Neural cell (in vitro differentiated cells): ENCODE results near the gene CLDN18. TPM values are rescaled to one million over a fixed set of nuclear protein-coding genes. Genes with fewer than 3 reads are reported as not detected.

ENCODE experiments used
- H2AFZ ChIP-seq: fragments of 200-600, 300-800 bp; sonication (generic), shearing (Covaris generic); 2 replicates; pipeline ENCODE4 v1.6.0; 2014; ENCODE audit warnings: low read depth, mild to moderate bottlenecking, antibody characterized with exemption, low read length, moderate library complexity
- H3F3A ChIP-seq: fragments of 200-600 bp; shearing (Covaris generic); 2 replicates; pipeline ENCODE4 v1.6.1; 2016; ENCODE audit warnings: mild to moderate bottlenecking, moderate library complexity, mixed read lengths, antibody characterized with exemption, low read length; ENCODE audit not compliant: insufficient read depth, poor library complexity, severe bottlenecking
- H3K27ac ChIP-seq: fragments of 200-600, 300-800 bp; sonication (generic), shearing (Covaris generic); 2 replicates; pipeline ENCODE4 v1.5.1; 2014; ENCODE audit warnings: mild to moderate bottlenecking, low read length, moderate library complexity
- H3K27me3 ChIP-seq: fragments of 300-800, 200-600 bp; sonication (generic), shearing (Covaris generic); 2 replicates; pipeline ENCODE4 v1.6.0; 2014; ENCODE audit warnings: mild to moderate bottlenecking, low read depth, low read length, moderate library complexity; ENCODE audit not compliant: insufficient read depth
- H3K36me3 ChIP-seq: fragments of 300-800, 200-600 bp; sonication (generic), shearing (Covaris generic); 2 replicates; pipeline ENCODE4 v1.5.1; 2014; ENCODE audit warnings: mild to moderate bottlenecking, antibody characterized with exemption, low read length, moderate library complexity; ENCODE audit not compliant: insufficient read depth
- H3K4me2 ChIP-seq: fragments of 300-800, 200-600 bp; sonication (generic), shearing (Covaris generic); 2 replicates; pipeline ENCODE4 v1.6.0; 2014; ENCODE audit warnings: mild to moderate bottlenecking, low read length
- H3K4me3 ChIP-seq: fragments of 300-800, 200-600 bp; sonication (generic), shearing (Covaris generic); 2 replicates; pipeline ENCODE4 v1.5.1; 2014; ENCODE audit warnings: mild to moderate bottlenecking, low read length, moderate library complexity
- H3K79me2 ChIP-seq: fragments of 200-600 bp; shearing (Covaris generic); replicated peaks from 2 replicates; pipeline ENCODE4 v1.6.0; 2014; ENCODE audit warnings: mild to moderate bottlenecking, low read length, moderate library complexity; ENCODE audit not compliant: insufficient read depth
- H3K9ac ChIP-seq: fragments of 300-800, 200-600 bp; sonication (generic), shearing (Covaris generic); 2 replicates; pipeline ENCODE4 v1.6.1; 2016; ENCODE audit warnings: mild to moderate bottlenecking, low read length, mixed read lengths
- H3K9me2 ChIP-seq: fragments of 200-600 bp; shearing (Covaris generic); 2 replicates; pipeline ENCODE4 v1.6.1; 2016; ENCODE audit warnings: mild to moderate bottlenecking, low read length, mixed read lengths; ENCODE audit not compliant: insufficient read depth
- H3K9me3 ChIP-seq: fragments of 200-600, 300-800 bp; sonication (generic), shearing (Covaris generic); 2 replicates; pipeline ENCODE4 v1.6.1; 2016; ENCODE audit warnings: mild to moderate bottlenecking, mixed run types, low read length, moderate library complexity, mixed read lengths
- H4K20me1 ChIP-seq: fragments of 200-600 bp; shearing (Covaris generic); 2 replicates; pipeline ENCODE4 v1.6.1; 2016; ENCODE audit warnings: mild to moderate bottlenecking, mixed run types; ENCODE audit not compliant: insufficient read depth
- EP300 ChIP-seq: fragments of 450-650 bp; conservative IDR thresholded peaks from 2 replicates; pipeline ENCODE4 v1.6.1; 2014; ENCODE audit warnings: antibody characterized with exemption, mild to moderate bottlenecking, moderate library complexity; ENCODE audit not compliant: poor library complexity, severe bottlenecking
- EZH2 ChIP-seq: fragments of 200-600, 300-800 bp; shearing (Covaris generic), sonication (generic); IDR thresholded peaks from 2 replicates; pipeline ENCODE4 v1.6.1; 2014; ENCODE audit warnings: antibody characterized with exemption, low read length, borderline replicate concordance, mild to moderate bottlenecking; ENCODE audit not compliant: insufficient read depth, poor library complexity, severe bottlenecking
- MXI1 ChIP-seq: fragments of 450-650 bp; conservative IDR thresholded peaks from 2 replicates; pipeline ENCODE4 v1.6.1; 2014; ENCODE audit warnings: antibody characterized with exemption, mild to moderate bottlenecking; ENCODE audit not compliant: poor library complexity, severe bottlenecking
- POLR2AphosphoS5 ChIP-seq: IDR thresholded peaks from 2 replicates; pipeline ENCODE4 v1.6.1; 2012
- RAD21 ChIP-seq: fragments of 450-650 bp; conservative IDR thresholded peaks from 2 replicates; pipeline ENCODE4 v1.6.1; 2014; ENCODE audit warnings: antibody characterized with exemption, mild to moderate bottlenecking, moderate library complexity
- REST ChIP-seq: IDR thresholded peaks from 2 replicates; pipeline ENCODE4 v1.6.1; 2012; ENCODE audit warnings: borderline replicate concordance
- SMC3 ChIP-seq: fragments of 450-650 bp; conservative IDR thresholded peaks from 2 replicates; pipeline ENCODE4 v1.6.1; 2014; ENCODE audit warnings: antibody characterized with exemption, mild to moderate bottlenecking, moderate library complexity; ENCODE audit not compliant: poor library complexity
- TAF1 ChIP-seq: IDR thresholded peaks from 2 replicates; pipeline ENCODE4 v1.6.1; 2012; ENCODE audit warnings: low read depth
- polyA plus RNA-seq: library from polyadenylated mRNA; depleted of rRNA; stranded (reverse); fragments of >200 nt; gene quantifications from 2 replicates; pipeline ENCODE4 v1.2.3, GENCODE V29; 2014
- TF ChIP-seq, protein P1 (sequence below): fragments of 450-650 bp; IDR thresholded peaks from 2 replicates; pipeline ENCODE4 v1.5.1; 2014; ENCODE audit warnings: antibody characterized with exemption, mild to moderate bottlenecking, moderate library complexity; ENCODE audit not compliant: poor library complexity, severe bottlenecking

CLDN18 gene
- polyA plus RNA-seq, 1 donor from 2014 or later: not detected

GRCh38 chr3:138062626-138063025 lies 52.7 kb downstream of the CLDN18 start:
- Histone ChIP-seq H3K27me3 (no peaks in the 10 kb centered on the region), H3F3A (no peaks in the 10 kb centered on the region), H3K79me2 (no peaks in the 10 kb centered on the region), H3K4me2 (no peak overlapping the region), H3K36me3 (no peaks in the 10 kb centered on the region), H2AFZ (no peak overlapping the region), H3K4me3 (no peak overlapping the region), H3K9me2 (no peaks in the 10 kb centered on the region), H4K20me1 (no peaks in the 10 kb centered on the region), H3K9me3 (no peaks in the 10 kb centered on the region), H3K27ac (no peak overlapping the region), H3K9ac (no peak overlapping the region)
- TF ChIP-seq, protein P1, sequence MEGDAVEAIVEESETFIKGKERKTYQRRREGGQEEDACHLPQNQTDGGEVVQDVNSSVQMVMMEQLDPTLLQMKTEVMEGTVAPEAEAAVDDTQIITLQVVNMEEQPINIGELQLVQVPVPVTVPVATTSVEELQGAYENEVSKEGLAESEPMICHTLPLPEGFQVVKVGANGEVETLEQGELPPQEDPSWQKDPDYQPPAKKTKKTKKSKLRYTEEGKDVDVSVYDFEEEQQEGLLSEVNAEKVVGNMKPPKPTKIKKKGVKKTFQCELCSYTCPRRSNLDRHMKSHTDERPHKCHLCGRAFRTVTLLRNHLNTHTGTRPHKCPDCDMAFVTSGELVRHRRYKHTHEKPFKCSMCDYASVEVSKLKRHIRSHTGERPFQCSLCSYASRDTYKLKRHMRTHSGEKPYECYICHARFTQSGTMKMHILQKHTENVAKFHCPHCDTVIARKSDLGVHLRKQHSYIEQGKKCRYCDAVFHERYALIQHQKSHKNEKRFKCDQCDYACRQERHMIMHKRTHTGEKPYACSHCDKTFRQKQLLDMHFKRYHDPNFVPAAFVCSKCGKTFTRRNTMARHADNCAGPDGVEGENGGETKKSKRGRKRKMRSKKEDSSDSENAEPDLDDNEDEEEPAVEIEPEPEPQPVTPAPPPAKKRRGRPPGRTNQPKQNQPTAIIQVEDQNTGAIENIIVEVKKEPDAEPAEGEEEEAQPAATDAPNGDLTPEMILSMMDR: no peak
- TF ChIP-seq SMC3 (no peak), EZH2 (no peak), RAD21 (no peak), MXI1 (no peak), TAF1 (no peak), POLR2AphosphoS5 (no peak), EP300 (no peak), REST (no peak)

DNA sequence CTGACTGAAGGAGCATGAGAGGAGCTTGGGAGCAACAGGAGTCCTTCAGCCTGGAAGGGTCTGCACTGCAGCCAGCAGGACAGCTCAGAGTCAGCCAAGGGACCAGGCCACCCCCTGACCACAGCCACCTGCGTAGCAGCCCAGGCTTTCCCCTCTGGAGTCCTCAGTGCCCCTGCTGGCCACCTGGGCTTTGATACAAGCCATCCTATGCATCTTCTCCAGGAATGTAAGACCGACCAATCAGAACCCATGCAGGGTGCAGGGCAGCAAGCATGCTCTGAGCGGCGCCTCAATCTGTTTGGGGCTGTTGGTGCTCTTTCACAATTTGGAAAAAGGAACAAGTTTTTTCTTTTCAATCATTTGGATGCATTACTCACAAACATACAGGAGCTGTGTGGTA lies 53.5 kb downstream of the CLDN18 start:
- no peaks in the 10 kb centered on the region for H3K9me2 ChIP-seq
- TF ChIP-seq, protein P1: no peak
- no peak for TF ChIP-seq EP300
- TF ChIP-seq EZH2: no peak
- no peak for TF ChIP-seq REST
- TF ChIP-seq POLR2AphosphoS5: no peak
- TF ChIP-seq MXI1: no peak
- TF ChIP-seq TAF1: no peak
- no peak for TF ChIP-seq SMC3
- TF ChIP-seq RAD21: no peak

More for the DNA sequence above, 53.5 kb downstream of the CLDN18 start:
- H3F3A ChIP-seq: no peaks in the 10 kb centered on the region
- no peak overlapping the region for H3K9ac ChIP-seq
- H4K20me1 ChIP-seq: no peaks in the 10 kb centered on the region
- H3K36me3 ChIP-seq: no peaks in the 10 kb centered on the region
- H3K27ac ChIP-seq: no peak overlapping the region
- no peaks in the 10 kb centered on the region for H3K9me3 ChIP-seq
- H3K27me3 ChIP-seq: no peaks in the 10 kb centered on the region
- no peak overlapping the region for H3K4me2 ChIP-seq
- H2AFZ ChIP-seq: no peak overlapping the region
- no peak overlapping the region for H3K4me3 ChIP-seq
- no peaks in the 10 kb centered on the region for H3K79me2 ChIP-seq
